MCF 10A (cell line): ENCODE results near the gene MAP7. TPM values are rescaled to one million over a fixed set of nuclear protein-coding genes. Genes with fewer than 3 reads are reported as not detected.
A peak's percentile ranks its signal among the peaks of the same experiment; 100 is the strongest.

Experiments used
- BruUV-seq: library from RNA; stranded (reverse); fragments of 400-500 nt; replicated peaks from 2 replicates; lab custom pipeline; 2021; lab: Mats Ljungman, UMichigan
- CTCF ChIA-PET: fragments of 300-600 bp; sonication (Branson Sonifier 250); formaldehyde crosslinking; extraction: SDS; loops from one replicate; lab custom pipeline; 2021; ENCODE audit warnings: antibody characterized with exemption, inconsistent platforms; lab: Yijun Ruan, JAX
- POLR2A ChIA-PET: fragments of 300-600, 350-650 bp; sonication (Branson Sonifier 250); formaldehyde crosslinking; extraction: SDS; loops from one replicate; lab custom pipeline; 2020; ENCODE audit warnings: antibody characterized with exemption, inconsistent platforms; lab: Yijun Ruan, JAX
- DNase-seq: peaks from one replicate; pipeline ENCODE4 v3.0.0-alpha.2; 2018; ENCODE audit not compliant: unreplicated experiment
- H3K27ac Mint-ChIP-seq: one replicate; pipeline ENCODE4 v1.8.0; 2022; ENCODE audit warnings: mild to moderate bottlenecking, low read depth, mixed read lengths; ENCODE audit not compliant: unreplicated experiment
- H3K27me3 Mint-ChIP-seq: one replicate; pipeline ENCODE4 v1.8.0; 2022; ENCODE audit warnings: mixed read lengths; ENCODE audit not compliant: insufficient read depth, unreplicated experiment
- H3K36me3 Mint-ChIP-seq: one replicate; pipeline ENCODE4 v1.8.0; 2022; ENCODE audit warnings: mild to moderate bottlenecking, moderate library complexity, mixed read lengths; ENCODE audit not compliant: insufficient read depth, unreplicated experiment
- H3K4me1 Mint-ChIP-seq: one replicate; pipeline ENCODE4 v1.8.0; 2022; ENCODE audit warnings: mixed read lengths; ENCODE audit not compliant: insufficient read depth, unreplicated experiment
- H3K4me3 Mint-ChIP-seq: one replicate; pipeline ENCODE4 v1.8.0; 2022; ENCODE audit warnings: mild to moderate bottlenecking, moderate library complexity, mixed read lengths; ENCODE audit not compliant: unreplicated experiment
- H3K9me3 Mint-ChIP-seq: one replicate; pipeline ENCODE4 v1.8.0; 2022; ENCODE audit warnings: mixed read lengths; ENCODE audit not compliant: unreplicated experiment
- intact Hi-C: fragments of 100-400 bp; cut with micrococcal nuclease; formaldehyde crosslinking; loops from 2 replicates; pipeline ENCODE4 v1.14.1; 2022
- total RNA-seq: library from RNA; stranded (reverse); gene quantifications from 2 replicates; pipeline ENCODE4 v1.2.3, GENCODE V29; 2022
- TF ChIP-seq, protein P1 (sequence below): fragments of 200-600 bp; IDR thresholded peaks from one replicate; pipeline ENCODE4 v1.8.0; 2022; ENCODE audit warnings: antibody characterized with exemption, mild to moderate bottlenecking; ENCODE audit not compliant: unreplicated experiment

MAP7 gene
- total RNA-seq, 1 experiment from 2014 or later = 17.2 TPM

DNA sequence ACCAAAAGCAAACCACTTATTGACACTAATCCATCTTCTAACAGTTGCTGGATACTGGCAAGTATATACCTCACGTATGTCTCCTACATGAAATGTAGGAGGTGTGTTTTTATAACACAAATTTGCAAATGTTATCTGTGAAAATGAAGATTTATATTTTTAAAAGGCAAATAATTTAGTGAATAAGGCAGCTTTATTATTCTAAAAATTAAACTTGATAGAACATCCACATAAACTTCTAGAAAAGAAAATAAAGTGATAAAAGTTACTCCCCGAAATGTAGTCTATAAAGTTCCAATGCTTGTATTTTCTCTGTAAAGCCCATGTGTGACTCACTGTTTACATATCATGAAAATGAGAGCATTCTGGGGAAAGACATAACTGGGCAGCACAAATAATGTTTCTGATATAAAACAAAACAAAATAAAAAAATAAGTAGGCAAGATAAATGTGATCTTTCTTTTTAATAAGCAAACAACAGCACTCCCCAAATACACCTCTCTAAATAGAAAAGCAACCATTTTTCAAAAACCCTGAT is 84.4 kb downstream of the MAP7 start:
- Mint-ChIP-seq H3K9me3 (no peaks in the 10 kb centered on the region), H3K4me1 (peaks cover 6% of the 10 kb centered on the region), H3K27ac (no peak overlapping the region), H3K27me3 (no peaks in the 10 kb centered on the region), H3K4me3 (no peak overlapping the region), H3K36me3 (no peaks in the 10 kb centered on the region)
- TF ChIP-seq, protein P1, sequence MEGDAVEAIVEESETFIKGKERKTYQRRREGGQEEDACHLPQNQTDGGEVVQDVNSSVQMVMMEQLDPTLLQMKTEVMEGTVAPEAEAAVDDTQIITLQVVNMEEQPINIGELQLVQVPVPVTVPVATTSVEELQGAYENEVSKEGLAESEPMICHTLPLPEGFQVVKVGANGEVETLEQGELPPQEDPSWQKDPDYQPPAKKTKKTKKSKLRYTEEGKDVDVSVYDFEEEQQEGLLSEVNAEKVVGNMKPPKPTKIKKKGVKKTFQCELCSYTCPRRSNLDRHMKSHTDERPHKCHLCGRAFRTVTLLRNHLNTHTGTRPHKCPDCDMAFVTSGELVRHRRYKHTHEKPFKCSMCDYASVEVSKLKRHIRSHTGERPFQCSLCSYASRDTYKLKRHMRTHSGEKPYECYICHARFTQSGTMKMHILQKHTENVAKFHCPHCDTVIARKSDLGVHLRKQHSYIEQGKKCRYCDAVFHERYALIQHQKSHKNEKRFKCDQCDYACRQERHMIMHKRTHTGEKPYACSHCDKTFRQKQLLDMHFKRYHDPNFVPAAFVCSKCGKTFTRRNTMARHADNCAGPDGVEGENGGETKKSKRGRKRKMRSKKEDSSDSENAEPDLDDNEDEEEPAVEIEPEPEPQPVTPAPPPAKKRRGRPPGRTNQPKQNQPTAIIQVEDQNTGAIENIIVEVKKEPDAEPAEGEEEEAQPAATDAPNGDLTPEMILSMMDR = no peak
- intact Hi-C loops = no loop called here
- CTCF ChIA-PET = interaction anchor here (1.2 kb wide), 1 partner anchor 11 kb away, joined by 3 read pairs; no protein-coding TSS in a partner anchor
- no TSS peak for BruUV-seq
- peak; percentile 22 for DNase-seq
- POLR2A ChIA-PET = no interaction called here

DNA sequence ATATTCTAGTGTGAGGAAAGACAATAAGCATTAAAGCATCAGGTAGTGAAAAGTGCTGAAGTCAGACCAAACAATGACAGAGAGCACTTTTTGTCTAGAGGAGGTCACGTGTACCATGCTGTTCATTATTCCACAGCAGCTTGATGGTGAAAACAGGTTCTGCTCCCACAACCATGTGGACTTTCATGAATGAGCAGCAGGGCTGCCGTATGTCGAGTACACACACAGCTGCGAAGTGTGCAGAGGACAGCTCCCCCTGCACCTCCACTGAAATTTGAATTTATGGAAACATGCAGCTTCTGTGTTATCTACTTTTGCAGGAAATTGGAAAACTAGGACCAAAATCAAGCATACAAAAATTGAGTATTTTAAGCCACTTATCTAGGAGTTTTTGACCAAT is 85.3 kb downstream of the MAP7 start:
- no peak for DNase-seq
- H3K27ac Mint-ChIP-seq = no peak overlapping the region
- CTCF ChIA-PET = interaction anchor here (0.9 kb wide), 1 partner anchor 579 kb away, joined by 3 read pairs; no protein-coding TSS in a partner anchor
- BruUV-seq = no TSS peak
- no peaks in the 10 kb centered on the region for H3K36me3 Mint-ChIP-seq
- POLR2A ChIA-PET = no interaction called here
- no peaks in the 10 kb centered on the region for H3K9me3 Mint-ChIP-seq
- TF ChIP-seq, protein P1 = no peak
- no peaks in the 10 kb centered on the region for H3K27me3 Mint-ChIP-seq
- no peak overlapping the region for H3K4me3 Mint-ChIP-seq
- H3K4me1 Mint-ChIP-seq = peaks cover 2% of the 10 kb centered on the region
- intact Hi-C loops = no loop called here

DNA sequence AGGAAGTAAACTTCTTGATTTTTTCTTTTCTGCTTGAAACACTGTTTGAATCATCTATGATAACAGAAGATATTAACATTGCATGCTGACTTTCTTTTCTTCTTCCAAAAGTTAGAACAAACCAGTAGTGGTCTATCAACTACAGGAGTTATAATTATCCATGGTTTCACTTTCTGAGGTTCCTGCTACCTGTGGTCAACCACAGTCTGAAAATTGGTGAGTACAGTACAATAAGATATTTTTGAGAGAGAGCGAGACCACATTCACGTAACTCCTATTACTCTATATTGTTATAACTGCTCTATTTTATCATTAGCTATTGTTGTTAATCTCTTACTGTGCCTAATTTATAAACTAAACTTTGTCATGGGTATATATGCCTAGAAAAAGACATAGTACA is 86.1 kb downstream of the MAP7 start:
- POLR2A ChIA-PET = no interaction called here
- CTCF ChIA-PET = interaction anchor here (0.9 kb wide), 1 partner anchor 578 kb away, joined by 3 read pairs; no protein-coding TSS in a partner anchor
- Mint-ChIP-seq H3K9me3 (no peaks in the 10 kb centered on the region), H3K4me1 (no peaks in the 10 kb centered on the region), H3K27me3 (no peaks in the 10 kb centered on the region), H3K27ac (no peak overlapping the region), H3K36me3 (no peaks in the 10 kb centered on the region), H3K4me3 (no peak overlapping the region)
- TF ChIP-seq, protein P1 = no peak
- intact Hi-C loops = no loop called here
- BruUV-seq = no TSS peak
- no peak for DNase-seq

DNA sequence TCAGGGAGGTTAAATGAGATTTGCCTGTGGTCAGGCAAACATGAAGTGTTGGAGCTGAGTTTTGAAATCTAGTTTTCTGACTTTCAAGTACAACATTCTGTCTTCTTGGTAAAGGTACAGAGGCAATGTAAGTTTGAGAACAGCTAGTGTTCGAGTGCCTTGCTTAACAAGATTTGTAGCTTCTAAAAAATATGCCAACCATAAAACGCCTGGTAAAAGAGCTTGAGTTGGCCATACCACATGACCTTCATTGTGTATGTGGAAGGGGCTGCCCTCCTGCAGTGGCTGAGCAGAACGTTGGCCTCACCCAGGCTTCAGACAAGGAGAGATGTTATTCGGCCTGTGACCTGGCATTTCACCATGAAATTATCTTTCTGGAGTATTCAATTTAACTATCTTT is 86.5 kb downstream of the MAP7 start:
- intact Hi-C loops = no loop called here
- CTCF ChIA-PET = no interaction called here
- no peaks in the 10 kb centered on the region for H3K36me3 Mint-ChIP-seq
- H3K9me3 Mint-ChIP-seq = peaks cover 2% of the 10 kb centered on the region
- no peak overlapping the region for H3K27ac Mint-ChIP-seq
- H3K27me3 Mint-ChIP-seq = no peaks in the 10 kb centered on the region
- no TSS peak for BruUV-seq
- no peaks in the 10 kb centered on the region for H3K4me1 Mint-ChIP-seq
- no peak for DNase-seq
- POLR2A ChIA-PET = no interaction called here
- TF ChIP-seq, protein P1 = no peak
- H3K4me3 Mint-ChIP-seq = no peak overlapping the region
